ENCODE results near the gene HGF. TPM values are rescaled to one million over a fixed set of nuclear protein-coding genes. Genes with fewer than 3 reads are reported as not detected.

The HGF gene
- total and polyA plus RNA-seq, 2 of the 8 experiments (the other 6 are each of a cell fraction or from before 2014, with no cell fraction given), result 0.05 to 0.60 TPM

DNA sequence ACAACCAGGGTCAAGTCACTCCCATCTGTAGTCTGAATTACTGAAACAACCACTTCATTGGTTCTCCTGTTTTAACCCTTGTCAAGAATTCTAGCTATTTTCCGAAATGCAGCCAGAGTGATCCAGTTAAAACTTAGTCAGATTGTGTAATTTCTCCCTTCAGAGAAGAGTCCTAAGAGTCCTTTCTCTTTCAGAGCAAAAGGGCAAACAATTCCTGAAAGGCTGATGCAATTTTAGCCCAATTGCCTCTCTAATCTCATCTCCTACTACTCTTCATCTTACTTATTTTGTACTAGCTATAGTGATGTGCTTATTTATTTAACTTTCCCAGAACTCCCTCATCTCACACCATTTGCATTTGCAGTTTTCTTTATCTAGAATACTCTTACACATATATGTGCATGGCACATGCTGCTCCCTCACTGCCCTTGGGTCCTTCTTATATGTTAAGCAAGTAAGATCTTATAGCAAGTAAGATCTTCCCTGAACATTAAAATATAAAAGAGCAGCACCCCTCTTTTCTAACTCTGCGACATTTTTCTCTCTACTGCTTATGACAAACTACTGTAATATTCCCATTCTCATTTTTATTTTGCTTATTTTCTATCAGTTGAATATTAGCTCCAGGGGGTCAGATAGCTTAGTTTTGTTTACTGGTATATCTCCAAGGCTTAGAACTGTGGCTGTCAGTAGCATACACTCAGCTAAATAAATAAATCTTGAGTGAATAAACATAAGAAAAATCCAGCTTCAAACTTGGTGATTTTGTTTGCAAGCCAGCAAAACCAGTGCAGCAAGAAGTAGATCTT lies 44.6 kb downstream of the HGF start:
- Histone ChIP-seq H3K27ac (ENCODE audit: low read depth, low read length) (no peak overlapping the region), H3K23ac (ENCODE audit: insufficient read length) (no peak overlapping the region), H2BK20ac (ENCODE audit: low read length) (no peak overlapping the region), H2BK120ac (replicated peaks; ENCODE audit: low read depth, low read length) (no peak overlapping the region), H3K23me2 (ENCODE audit: low read depth, low read length) (no peaks in the 10 kb centered on the region), H3K79me1 (ENCODE audit: low read depth, low read length) (no peaks in the 10 kb centered on the region), H3K14ac (ENCODE audit: insufficient read length) (no peak overlapping the region), H2AFZ (ENCODE audit: low read length) (peak overlapping the region; percentile 60; the same call in 1 of the 2 replicates), H2BK15ac (ENCODE audit: low read length) (no peak overlapping the region), H2AK5ac (ENCODE audit: low read depth, low read length) (no peak overlapping the region), H3K79me2 (ENCODE audit: control insufficient read depth in 1 of 2, insufficient read depth in 2 of 2, low read length in 2 of 2) (no peaks in the 10 kb centered on the region), H3K18ac (ENCODE audit: extremely low read depth, low read length) (no peak overlapping the region), H2BK12ac (ENCODE audit: low read depth, low read length) (no peak overlapping the region), H3K56ac (replicated peaks; ENCODE audit: insufficient read length, low read depth, low read length) (no peak overlapping the region), H3K4me2 (ENCODE audit: insufficient read depth in 1 of 2, low read depth in 2 of 2, low read length in 2 of 2) (no peak overlapping the region), H4K8ac (ENCODE audit: extremely low read depth, insufficient read depth, low read length) (no peak overlapping the region), H3K4me3 (ENCODE audit: extremely low read depth in 1 of 4, insufficient read depth in 2 of 4, low read depth in 3 of 4, low read length in 4 of 4) (no peak overlapping the region), H3K9me3 (ENCODE audit: insufficient read depth in 2 of 2, low read depth in 1 of 2, low read length in 1 of 2) (no peaks in the 10 kb centered on the region), H3K27me3 (replicated peaks in 1 of 4; ENCODE audit: control insufficient read depth in 3 of 4, extremely low read depth in 1 of 4, insufficient read depth in 3 of 4, low read length in 3 of 4) (no peaks in the 10 kb centered on the region), H4K91ac (replicated peaks; ENCODE audit: insufficient read length, low read length) (no peak overlapping the region), H3K9ac (replicated peaks in 1 of 4; ENCODE audit: extremely low read depth in 1 of 4, low read depth in 3 of 4, low read length in 3 of 4) (no peak overlapping the region), H3K4ac (replicated peaks; ENCODE audit: insufficient read length, low read depth, low read length) (no peak overlapping the region), H2BK5ac (ENCODE audit: low read depth, low read length) (no peak overlapping the region), H4K5ac (ENCODE audit: insufficient read length, low read depth, low read length) (no peak overlapping the region), H3K36me3 (ENCODE audit: control insufficient read depth in 2 of 4, insufficient read depth in 4 of 4, low read length in 3 of 4) (no peaks in the 10 kb centered on the region), H3K4me1 (replicated peaks in 1 of 4; ENCODE audit: control insufficient read depth in 3 of 4, insufficient read depth in 4 of 4, low read length in 3 of 4) (peaks cover 0 to 5% (median 1%) of the 10 kb centered on the region in 4 experiments; a peak in 3 of 7 replicates), H4K20me1 (replicated peaks in 1 of 2; ENCODE audit: control insufficient read depth in 1 of 2, insufficient read depth in 2 of 2, low read length in 2 of 2) (no peaks in the 10 kb centered on the region)
- CTCF ChIA-PET (ENCODE audit: partially characterized antibody), result interaction anchor here (0.6 to 1.0 kb wide), 4 partner anchors 10 to 221 kb away, joined by 3 to 5 read pairs (median 3); no protein-coding TSS in a partner anchor
- WGBS, 2 experiments (ENCODE audit: extremely low coverage in 1 of 2, insufficient coverage in 1 of 2, insufficient read length in 1 of 2, insufficient replicate concordance in 2 of 2, low coverage in 1 of 2, low lambda C conversion rate in 2 of 2, missing lambda C conversion rate in 1 of 2), result 81% methylated on average over 2 of the region's 2 CpGs; no CpG with 5 or more reads in 1 of the 2 experiments
- FAIRE-seq, result no peak
- no peak for DNase-seq (ENCODE audit: low read depth in 1 of 2, low spot score in 2 of 2)
- POLR2A ChIA-PET (ENCODE audit: partially characterized antibody), result no interaction called here
- TF ChIP-seq POU5F1 (IDR thresholded peaks at IDR 0.05; ENCODE audit: low read depth, low read length), result no peak
- TF ChIP-seq, protein P1, sequence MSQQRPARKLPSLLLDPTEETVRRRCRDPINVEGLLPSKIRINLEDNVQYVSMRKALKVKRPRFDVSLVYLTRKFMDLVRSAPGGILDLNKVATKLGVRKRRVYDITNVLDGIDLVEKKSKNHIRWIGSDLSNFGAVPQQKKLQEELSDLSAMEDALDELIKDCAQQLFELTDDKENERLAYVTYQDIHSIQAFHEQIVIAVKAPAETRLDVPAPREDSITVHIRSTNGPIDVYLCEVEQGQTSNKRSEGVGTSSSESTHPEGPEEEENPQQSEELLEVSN (IDR thresholded peaks at IDR 0.05), result no peak
